Gastroesophageal sphincter (tissue), 4 donors: ENCODE data around the gene GINS2. TPM values are rescaled to one million over a fixed set of nuclear protein-coding genes. Genes with fewer than 3 reads are reported as not detected.

Source experiments
- ATAC-seq: fragments of 150-250 bp; one replicate; pipeline ENCODE4 v1.9.1; 2016; ENCODE audit warnings: mild to moderate bottlenecking, moderate library complexity
- H3K27ac ChIP-seq, 4 donors: fragments of 200-600 bp; sonication (generic) in 3 of 4; 1 replicate in 3 of 4; 2 replicates in 1 of 4; pipeline ENCODE4 v1.5.1; 2016 to 2019
- H3K27me3 ChIP-seq: fragments of 200-600 bp; sonication (generic); one replicate; pipeline ENCODE4 v1.5.1; 2019
- H3K36me3 ChIP-seq, 2 donors: fragments of 200-600 bp; sonication (generic); one replicate each; pipeline ENCODE4 v1.5.1; 2019; ENCODE audit warnings: control low read depth in 1 of 2
- H3K4me1 ChIP-seq, 3 donors: fragments of 200-600 bp; sonication (generic); 1 replicate in 2 of 3; 2 replicates in 1 of 3; pipeline ENCODE4 v1.5.1; 2016 to 2019; ENCODE audit warnings: control low read depth in 2 of 3
- H3K4me3 ChIP-seq, 2 donors: fragments of 200-600 bp; sonication (generic); one replicate each; pipeline ENCODE4 v1.5.1; 2019; ENCODE audit warnings: mild to moderate bottlenecking in 1 of 2, moderate library complexity in 1 of 2
- H3K9me3 ChIP-seq, 3 donors: fragments of 200-600 bp; sonication (generic); one replicate each; pipeline ENCODE4 v1.5.1; 2017 to 2019; ENCODE audit warnings: control low read depth in 2 of 3
- CTCF ChIP-seq, 4 experiments: fragments of 200-600 bp in 2 of 4; fragments of 450-650 bp in 2 of 4; sonication (generic) in 1 of 4; IDR thresholded peaks; one replicate each; pipeline ENCODE4 v1.5.1; 2017 to 2019; ENCODE audit warnings: antibody characterized with exemption in 4 of 4, mild to moderate bottlenecking in 2 of 4, moderate library complexity in 2 of 4
- EP300 ChIP-seq: sonication (generic); formaldehyde crosslinking; IDR thresholded peaks from one replicate; pipeline ENCODE4 v1.6.1; 2017; ENCODE audit warnings: antibody characterized with exemption, mild to moderate bottlenecking
- POLR2A ChIP-seq, 2 donors: fragments of 450-650 bp; IDR thresholded peaks; one replicate each; pipeline ENCODE4 v1.6.1; 2017; ENCODE audit warnings: antibody characterized with exemption in 2 of 2, mild to moderate bottlenecking in 2 of 2, moderate library complexity in 1 of 2
- POLR2AphosphoS5 ChIP-seq: sonication (generic); formaldehyde crosslinking; IDR thresholded peaks from one replicate; pipeline ENCODE4 v1.6.1; 2017; ENCODE audit warnings: antibody characterized with exemption
- WGBS, 2 donors: methylation state at CpG; one replicate each; pipeline ENCODE4 v1.1.5; 2018; ENCODE audit warnings: low coverage in 1 of 2; 5-methylcytosine and 5-hydroxymethylcytosine counted together
- total RNA-seq, 4 donors: library from RNA; depleted of rRNA; stranded (reverse); fragments of >200 nt; gene quantifications; one replicate each; pipeline ENCODE4 v1.1.0, GENCODE V29; 2016

Gene GINS2
- total RNA-seq, 4 donors from 2014 or later: 0.15 to 1.4 (median 0.66) TPM

GRCh38 chr16:85656351-85657266 is 32.1 kb downstream of the GINS2 start:
- Histone ChIP-seq H3K27me3 (no peaks in the 10 kb centered on the region), H3K4me1 (peaks cover 0 to 52% (median 23%) of the 10 kb centered on the region in 3 donors), H3K9me3 (no peaks in the 10 kb centered on the region), H3K36me3 (peaks cover 0 to 69% of the 10 kb centered on the region in 2 donors), H3K4me3 (no peak overlapping the region), H3K27ac (no peak overlapping the region)
- 89 to 90% methylated on average over 21 of the region's 59 CpGs for WGBS, 2 donors
- TF ChIP-seq POLR2AphosphoS5 (no peak), EP300 (no peak), CTCF (IDR thresholded peaks at IDR 0.05) (no peak), POLR2A (IDR thresholded peaks at IDR 0.05) (no peak)
- ATAC-seq: no peak

GRCh38 chr16:85655216-85656129 is 33.3 kb downstream of the GINS2 start:
- TF ChIP-seq CTCF (IDR thresholded peaks at IDR 0.05) (no peak), POLR2AphosphoS5 (no peak), POLR2A (IDR thresholded peaks at IDR 0.05) (no peak), EP300 (no peak)
- Histone ChIP-seq H3K27me3 (no peaks in the 10 kb centered on the region), H3K36me3 (peaks cover 0 to 60% of the 10 kb centered on the region in 2 donors), H3K4me1 (peaks cover 0 to 58% (median 29%) of the 10 kb centered on the region in 3 donors), H3K4me3 (no peak overlapping the region), H3K9me3 (no peaks in the 10 kb centered on the region), H3K27ac (no peak overlapping the region)
- no peak for ATAC-seq
- WGBS, 2 donors: 98% methylated on average over 8 of the region's 35 CpGs; no CpG with 5 or more reads in 1 of the 2 donors

GRCh38 chr16:85654251-85655095 is 34.3 kb downstream of the GINS2 start:
- no peaks in the 10 kb centered on the region for H3K27me3 ChIP-seq
- peaks cover 0 to 53% (median 22%) of the 10 kb centered on the region in 3 donors for H3K4me1 ChIP-seq
- H3K36me3 ChIP-seq: peaks cover 0 to 66% of the 10 kb centered on the region in 2 donors
- H3K4me3 ChIP-seq: no peak overlapping the region
- 82% methylated on average over 3 of the region's 41 CpGs; no CpG with 5 or more reads in 1 of the 2 donors for WGBS, 2 donors
- ATAC-seq: no peak
- peak overlapping the region in 2 of 4 donors; percentile 73 to 88 for H3K27ac ChIP-seq
- TF ChIP-seq CTCF (IDR thresholded peaks at IDR 0.05) (no peak), POLR2AphosphoS5 (no peak), EP300 (no peak), POLR2A (IDR thresholded peaks at IDR 0.05) (no peak)
- H3K9me3 ChIP-seq: no peaks in the 10 kb centered on the region

GRCh38 chr16:85653290-85653891 is 35.4 kb downstream of the GINS2 start:
- H3K27me3 ChIP-seq: no peaks in the 10 kb centered on the region
- H3K4me3 ChIP-seq: no peak overlapping the region
- peaks cover 0 to 66% of the 10 kb centered on the region in 2 donors for H3K36me3 ChIP-seq
- H3K27ac ChIP-seq: peak overlapping the region; percentile 5 to 88 (median 78)
- TF ChIP-seq POLR2AphosphoS5 (no peak), EP300 (no peak), CTCF (IDR thresholded peaks at IDR 0.05) (no peak), POLR2A (IDR thresholded peaks at IDR 0.05) (no peak)
- H3K9me3 ChIP-seq: no peaks in the 10 kb centered on the region
- WGBS, 2 donors: no CpG with 5 or more reads among the region's 21 CpGs
- no peak for ATAC-seq
- peaks cover 0 to 44% (median 21%) of the 10 kb centered on the region in 3 donors for H3K4me1 ChIP-seq
